HEK293 (cell line): ENCODE data around the gene MEGF10.

Experiments used
- CTCF ChIA-PET: fragments of 350-600 bp; formaldehyde crosslinking; extraction: SDS; loops from one replicate; lab custom pipeline; 2021; ENCODE audit warnings: antibody characterized with exemption; lab: Yijun Ruan, JAX
- POLR2A ChIA-PET: fragments of 300-600 bp; formaldehyde crosslinking; extraction: SDS; loops from one replicate; lab custom pipeline; 2020; ENCODE audit warnings: antibody characterized with exemption, inconsistent platforms; lab: Yijun Ruan, JAX
- H3K27ac ChIP-seq: fragments of 200-500 bp; sonication (Bioruptor generic); 2 replicates; pipeline ENCODE4 v1.5.1; 2014; ENCODE audit warnings: low read depth, low read length, control low read depth, inconsistent platforms; ENCODE audit errors: extremely low read depth
- H3K36me3 ChIP-seq, 2 experiments: fragments of 200-500 bp in 1 of 2; sonication (Bioruptor generic) in 1 of 2; 1 replicate in 1 of 2; 2 replicates in 1 of 2; pipeline ENCODE4 v1.5.1; 2014 to 2017; ENCODE audit warnings: inconsistent platforms in 2 of 2, low read length in 2 of 2; ENCODE audit not compliant: control insufficient read depth in 2 of 2, insufficient read depth in 1 of 2
- H3K4me1 ChIP-seq: fragments of 200-500 bp; sonication (Bioruptor generic); 2 replicates; pipeline ENCODE4 v1.5.1; 2014; ENCODE audit warnings: mild to moderate bottlenecking, low read length, inconsistent platforms; ENCODE audit not compliant: control insufficient read depth, insufficient read depth
- H3K4me3 ChIP-seq: 2 replicates; pipeline ENCODE4 v1.5.1; 2011; ENCODE audit warnings: low read depth, mild to moderate bottlenecking, control low read depth, low read length, moderate library complexity
- H3K9me3 ChIP-seq: fragments of 200-500 bp; sonication (Bioruptor generic); 2 replicates; pipeline ENCODE4 v1.5.1; 2014; ENCODE audit warnings: low read depth, low read length, inconsistent platforms; ENCODE audit not compliant: control insufficient read depth, insufficient read depth
- CTCF ChIP-seq: fragments of 450-650 bp; formaldehyde crosslinking; IDR thresholded peaks from 2 replicates; pipeline ENCODE4 v1.5.1; 2016; ENCODE audit warnings: missing biosample characterization, missing genetic modification characterization
- KLF17 ChIP-seq: fragments of 450-650 bp; formaldehyde crosslinking; IDR thresholded peaks from 2 replicates; pipeline ENCODE4 v1.5.1; 2016; ENCODE audit warnings: missing biosample characterization, missing genetic modification characterization
- KLF8 ChIP-seq: fragments of 450-650 bp; formaldehyde crosslinking; IDR thresholded peaks from 2 replicates; pipeline ENCODE4 v1.5.1; 2016; ENCODE audit warnings: missing biosample characterization, missing genetic modification characterization
- MEIS1 ChIP-seq: sonication (generic); formaldehyde crosslinking; IDR thresholded peaks from 2 replicates; pipeline ENCODE4 v1.8.1; 2022; ENCODE audit warnings: missing genetic modification reagents, mild to moderate bottlenecking, borderline replicate concordance
- PATZ1 ChIP-seq: fragments of 450-650 bp; formaldehyde crosslinking; IDR thresholded peaks from 2 replicates; pipeline ENCODE4 v1.5.1; 2016; ENCODE audit warnings: missing biosample characterization, missing genetic modification characterization
- YY2 ChIP-seq: fragments of 450-650 bp; formaldehyde crosslinking; IDR thresholded peaks from 2 replicates; pipeline ENCODE4 v1.5.1; 2016; ENCODE audit warnings: missing biosample characterization, missing genetic modification characterization
- ZBTB26 ChIP-seq: fragments of 450-650 bp; formaldehyde crosslinking; optimal IDR thresholded peaks from 2 replicates; pipeline ENCODE3; 2016; ENCODE audit warnings: missing biosample characterization, mild to moderate bottlenecking, missing genetic modification characterization
- ZNF155 ChIP-seq: fragments of 450-650 bp; formaldehyde crosslinking; IDR thresholded peaks from 2 replicates; pipeline ENCODE4 v1.5.1; 2016; ENCODE audit warnings: missing biosample characterization, missing genetic modification characterization
- ZNF510 ChIP-seq: fragments of 450-650 bp; formaldehyde crosslinking; IDR thresholded peaks from 2 replicates; pipeline ENCODE4 v1.5.1; 2018; ENCODE audit warnings: mild to moderate bottlenecking, missing genetic modification characterization, missing biosample characterization; ENCODE audit not compliant: insufficient replicate concordance
- ZNF658 ChIP-seq: fragments of 450-650 bp; formaldehyde crosslinking; IDR thresholded peaks from 2 replicates; pipeline ENCODE4; 2016; ENCODE audit warnings: missing biosample characterization, missing genetic modification characterization
- ZNF664 ChIP-seq: fragments of 450-650 bp; formaldehyde crosslinking; IDR thresholded peaks from 2 replicates; pipeline ENCODE4 v1.5.1; 2016; ENCODE audit warnings: missing biosample characterization, missing genetic modification characterization
- TF ChIP-seq, protein P1 (sequence below): fragments of 450-650 bp; formaldehyde crosslinking; conservative IDR thresholded peaks from 2 replicates; pipeline ENCODE4 v1.5.1; 2016; ENCODE audit warnings: low read depth, missing biosample characterization, missing genetic modification characterization
- TF ChIP-seq, protein P2 (sequence below): fragments of 450-650 bp; formaldehyde crosslinking; IDR thresholded peaks from 2 replicates; pipeline ENCODE4 v1.5.1; 2016; ENCODE audit warnings: missing biosample characterization, missing genetic modification characterization
- TF ChIP-seq, protein P3 (sequence below): fragments of 450-650 bp; formaldehyde crosslinking; IDR thresholded peaks from 2 replicates; pipeline ENCODE4 v1.5.1; 2016; ENCODE audit warnings: missing biosample characterization, missing genetic modification characterization

The MEGF10 gene

GRCh38 chr5:127406326-127407121 is 115.9 kb downstream of the MEGF10 start:
- POLR2A ChIA-PET = no interaction called here
- no peak overlapping the region for H3K4me3 ChIP-seq
- no peak overlapping the region for H3K27ac ChIP-seq
- no peaks in the 10 kb centered on the region for H3K36me3 ChIP-seq
- 0 out of 2 replicates have a peak, but pooled peaks cover 2% of the 10 kb centered on the region for H3K4me1 ChIP-seq
- CTCF ChIA-PET = interaction anchor here (0.5 kb wide), 1 partner anchor 86 kb away, joined by 4 read pairs; no protein-coding TSS in a partner anchor
- H3K9me3 ChIP-seq = no peaks in the 10 kb centered on the region
- no peak for TF ChIP-seq ZNF658 (tag by site-specific recombination)
- TF ChIP-seq ZNF155 = no peak
- no peak for TF ChIP-seq YY2 (tag by site-specific recombination)
- TF ChIP-seq, protein P1, sequence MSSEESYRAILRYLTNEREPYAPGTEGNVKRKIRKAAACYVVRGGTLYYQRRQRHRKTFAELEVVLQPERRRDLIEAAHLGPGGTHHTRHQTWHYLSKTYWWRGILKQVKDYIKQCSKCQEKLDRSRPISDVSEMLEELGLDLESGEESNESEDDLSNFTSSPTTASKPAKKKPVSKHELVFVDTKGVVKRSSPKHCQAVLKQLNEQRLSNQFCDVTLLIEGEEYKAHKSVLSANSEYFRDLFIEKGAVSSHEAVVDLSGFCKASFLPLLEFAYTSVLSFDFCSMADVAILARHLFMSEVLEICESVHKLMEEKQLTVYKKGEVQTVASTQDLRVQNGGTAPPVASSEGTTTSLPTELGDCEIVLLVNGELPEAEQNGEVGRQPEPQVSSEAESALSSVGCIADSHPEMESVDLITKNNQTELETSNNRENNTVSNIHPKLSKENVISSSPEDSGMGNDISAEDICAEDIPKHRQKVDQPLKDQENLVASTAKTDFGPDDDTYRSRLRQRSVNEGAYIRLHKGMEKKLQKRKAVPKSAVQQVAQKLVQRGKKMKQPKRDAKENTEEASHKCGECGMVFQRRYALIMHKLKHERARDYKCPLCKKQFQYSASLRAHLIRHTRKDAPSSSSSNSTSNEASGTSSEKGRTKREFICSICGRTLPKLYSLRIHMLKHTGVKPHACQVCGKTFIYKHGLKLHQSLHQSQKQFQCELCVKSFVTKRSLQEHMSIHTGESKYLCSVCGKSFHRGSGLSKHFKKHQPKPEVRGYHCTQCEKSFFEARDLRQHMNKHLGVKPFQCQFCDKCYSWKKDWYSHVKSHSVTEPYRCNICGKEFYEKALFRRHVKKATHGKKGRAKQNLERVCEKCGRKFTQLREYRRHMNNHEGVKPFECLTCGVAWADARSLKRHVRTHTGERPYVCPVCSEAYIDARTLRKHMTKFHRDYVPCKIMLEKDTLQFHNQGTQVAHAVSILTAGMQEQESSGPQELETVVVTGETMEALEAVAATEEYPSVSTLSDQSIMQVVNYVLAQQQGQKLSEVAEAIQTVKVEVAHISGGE (tag by site-specific recombination) = no peak
- TF ChIP-seq, protein P2, sequence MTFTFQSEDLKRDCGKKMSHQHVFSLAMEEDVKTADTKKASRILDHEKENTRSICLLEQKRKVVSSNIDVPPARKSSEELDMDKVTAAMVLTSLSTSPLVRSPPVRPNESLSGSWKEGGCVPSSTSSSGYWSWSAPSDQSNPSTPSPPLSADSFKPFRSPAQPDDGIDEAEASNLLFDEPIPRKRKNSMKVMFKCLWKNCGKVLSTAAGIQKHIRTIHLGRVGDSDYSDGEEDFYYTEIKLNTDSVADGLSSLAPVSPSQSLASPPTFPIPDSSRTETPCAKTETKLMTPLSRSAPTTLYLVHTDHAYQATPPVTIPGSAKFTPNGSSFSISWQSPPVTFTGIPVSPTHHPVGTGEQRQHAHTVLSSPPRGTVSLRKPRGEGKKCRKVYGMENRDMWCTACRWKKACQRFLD (tag by site-specific recombination) = no peak
- no peak for TF ChIP-seq ZNF510
- no peak for TF ChIP-seq KLF8 (tag by site-specific recombination)
- no peak for TF ChIP-seq ZBTB26 (tag by site-specific recombination)
- TF ChIP-seq ZNF664 (tag by site-specific recombination) = no peak
- TF ChIP-seq PATZ1 (tag by site-specific recombination) = no peak
- TF ChIP-seq MEIS1 (CRISPR knock-in tag) = no peak
- TF ChIP-seq KLF17 = no peak
- no peak for TF ChIP-seq CTCF (tag by site-specific recombination)
- TF ChIP-seq, protein P3, sequence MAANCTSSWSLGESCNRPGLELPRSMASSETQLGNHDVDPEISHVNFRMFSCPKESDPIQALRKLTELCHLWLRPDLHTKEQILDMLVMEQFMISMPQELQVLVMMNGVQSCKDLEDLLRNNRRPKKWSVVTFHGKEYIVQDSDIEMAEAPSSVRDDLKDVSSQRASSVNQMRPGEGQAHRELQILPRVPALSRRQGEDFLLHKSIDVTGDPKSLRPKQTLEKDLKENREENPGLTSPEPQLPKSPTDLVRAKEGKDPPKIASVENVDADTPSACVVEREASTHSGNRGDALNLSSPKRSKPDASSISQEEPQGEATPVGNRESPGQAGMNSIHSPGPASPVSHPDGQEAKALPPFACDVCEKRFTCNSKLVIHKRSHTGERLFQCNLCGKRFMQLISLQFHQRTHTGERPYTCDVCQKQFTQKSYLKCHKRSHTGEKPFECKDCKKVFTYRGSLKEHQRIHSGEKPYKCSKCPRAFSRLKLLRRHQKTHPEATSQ (tag by site-specific recombination) = no peak
